Lower leg skin (tissue), 3 donors: ENCODE data around the gene CACNB4.

Experiments
- POLR2A ChIP-seq, 2 donors: fragments of 450-650 bp; IDR thresholded peaks; one replicate each; pipeline ENCODE4 v1.6.1; 2016 to 2017; ENCODE audit warnings: antibody characterized with exemption in 2 of 2, mild to moderate bottlenecking in 1 of 2, moderate library complexity in 1 of 2
- TF ChIP-seq, protein P1 (sequence below), 3 donors: fragments of 450-650 bp; IDR thresholded peaks; one replicate each; pipeline ENCODE4 v1.5.1; 2016; ENCODE audit warnings: antibody characterized with exemption in 3 of 3, mild to moderate bottlenecking in 3 of 3, moderate library complexity in 2 of 3

DNA sequence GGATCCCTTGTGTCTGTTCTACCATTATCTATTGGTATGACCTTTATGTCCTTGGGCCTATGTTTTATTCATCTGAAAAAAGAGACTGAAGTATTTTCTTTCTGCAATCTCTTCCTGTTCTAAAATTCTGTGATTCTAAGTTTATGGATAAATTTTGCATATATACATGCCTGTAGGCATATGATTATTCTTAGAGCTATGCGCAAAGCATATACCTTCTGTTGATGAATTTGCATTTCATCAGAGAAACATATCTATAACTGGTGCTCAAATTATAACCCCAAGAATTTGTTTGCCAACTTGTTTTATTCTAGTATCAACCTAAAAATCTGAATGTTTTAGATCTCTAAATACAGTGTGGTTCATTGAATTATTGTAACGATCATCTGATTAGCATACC lies 6.7 kb downstream of the CACNB4 start:
- TF ChIP-seq, protein P1, sequence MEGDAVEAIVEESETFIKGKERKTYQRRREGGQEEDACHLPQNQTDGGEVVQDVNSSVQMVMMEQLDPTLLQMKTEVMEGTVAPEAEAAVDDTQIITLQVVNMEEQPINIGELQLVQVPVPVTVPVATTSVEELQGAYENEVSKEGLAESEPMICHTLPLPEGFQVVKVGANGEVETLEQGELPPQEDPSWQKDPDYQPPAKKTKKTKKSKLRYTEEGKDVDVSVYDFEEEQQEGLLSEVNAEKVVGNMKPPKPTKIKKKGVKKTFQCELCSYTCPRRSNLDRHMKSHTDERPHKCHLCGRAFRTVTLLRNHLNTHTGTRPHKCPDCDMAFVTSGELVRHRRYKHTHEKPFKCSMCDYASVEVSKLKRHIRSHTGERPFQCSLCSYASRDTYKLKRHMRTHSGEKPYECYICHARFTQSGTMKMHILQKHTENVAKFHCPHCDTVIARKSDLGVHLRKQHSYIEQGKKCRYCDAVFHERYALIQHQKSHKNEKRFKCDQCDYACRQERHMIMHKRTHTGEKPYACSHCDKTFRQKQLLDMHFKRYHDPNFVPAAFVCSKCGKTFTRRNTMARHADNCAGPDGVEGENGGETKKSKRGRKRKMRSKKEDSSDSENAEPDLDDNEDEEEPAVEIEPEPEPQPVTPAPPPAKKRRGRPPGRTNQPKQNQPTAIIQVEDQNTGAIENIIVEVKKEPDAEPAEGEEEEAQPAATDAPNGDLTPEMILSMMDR (IDR thresholded peaks at IDR 0.05) = no peak
- TF ChIP-seq POLR2A (IDR thresholded peaks at IDR 0.05) = no peak
